ENCODE data around the gene EDN1. TPM values are rescaled to one million over a fixed set of nuclear protein-coding genes. Genes with fewer than 3 reads are reported as not detected.

Gene EDN1
- total and polyA plus RNA-seq, 10 of the 15 experiments (the other 5 are each of a cell fraction or from before 2014, with no cell fraction given) = 2.0 to 6.6 (median 3.1) TPM

DNA sequence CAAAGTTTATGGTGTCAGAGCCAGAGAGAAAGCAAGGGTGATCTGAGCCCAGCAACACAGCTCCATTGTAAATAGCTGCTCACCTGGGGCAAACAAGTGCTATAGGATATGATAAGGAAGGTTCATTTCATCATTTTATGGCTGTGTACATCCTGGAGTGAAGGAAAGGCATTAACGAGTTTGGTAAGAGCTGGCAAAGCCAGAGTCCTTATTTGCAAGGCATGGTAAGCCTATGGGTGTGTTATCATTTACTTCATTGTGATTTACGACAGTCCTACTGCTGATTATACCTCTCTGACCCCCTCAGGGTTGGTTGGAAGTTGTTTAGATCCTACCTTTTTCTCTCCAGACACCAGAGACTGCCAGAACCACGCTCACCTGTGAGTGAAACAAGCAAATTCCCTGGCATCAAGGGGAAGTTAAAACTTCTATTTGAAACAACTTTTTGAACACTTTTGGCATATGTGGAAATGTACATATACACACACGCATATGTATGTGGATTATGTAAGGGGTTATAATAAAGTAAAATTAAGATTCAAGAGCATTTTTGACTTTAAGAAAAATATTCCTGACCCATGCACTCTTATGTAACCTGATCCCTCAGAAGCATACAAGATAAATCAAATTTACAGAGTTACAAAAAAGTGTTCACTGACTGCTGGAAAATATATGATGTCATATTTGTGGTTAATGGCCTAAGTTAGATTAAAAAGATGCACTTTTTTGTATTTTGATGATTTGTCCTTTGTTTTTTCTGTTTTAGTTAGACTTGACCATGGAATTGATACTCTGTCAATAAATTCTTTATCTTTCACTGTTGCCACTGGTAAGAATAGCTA lies 40.4 kb upstream of the EDN1 start:
- no peaks in the 10 kb centered on the region for H3K36me3 ChIP-seq (ENCODE audit: control insufficient read depth in 2 of 2, insufficient read depth in 2 of 2, low read length in 1 of 2)
- no peak for TF ChIP-seq MYC (IDR thresholded peaks at IDR 0.05; ENCODE audit: insufficient read depth, insufficient read length, insufficient replicate concordance, low read length, severe bottlenecking)
- TF ChIP-seq RB1 (IDR thresholded peaks at IDR 0.05; ENCODE audit: borderline replicate concordance) = no peak
- TF ChIP-seq TARDBP (IDR thresholded peaks at IDR 0.05; ENCODE audit: borderline replicate concordance) = no peak
- TF ChIP-seq SMC3 (IDR thresholded peaks at IDR 0.05; ENCODE audit: borderline replicate concordance, low read length) = no peak
- TF ChIP-seq ZNF207 (IDR thresholded peaks at IDR 0.05; ENCODE audit: borderline replicate concordance) = no peak
- no peak for TF ChIP-seq KAT2A (conservative IDR thresholded peaks at IDR 0.05; ENCODE audit: control insufficient read depth, low read depth, low read length)
- TF ChIP-seq, protein P1, sequence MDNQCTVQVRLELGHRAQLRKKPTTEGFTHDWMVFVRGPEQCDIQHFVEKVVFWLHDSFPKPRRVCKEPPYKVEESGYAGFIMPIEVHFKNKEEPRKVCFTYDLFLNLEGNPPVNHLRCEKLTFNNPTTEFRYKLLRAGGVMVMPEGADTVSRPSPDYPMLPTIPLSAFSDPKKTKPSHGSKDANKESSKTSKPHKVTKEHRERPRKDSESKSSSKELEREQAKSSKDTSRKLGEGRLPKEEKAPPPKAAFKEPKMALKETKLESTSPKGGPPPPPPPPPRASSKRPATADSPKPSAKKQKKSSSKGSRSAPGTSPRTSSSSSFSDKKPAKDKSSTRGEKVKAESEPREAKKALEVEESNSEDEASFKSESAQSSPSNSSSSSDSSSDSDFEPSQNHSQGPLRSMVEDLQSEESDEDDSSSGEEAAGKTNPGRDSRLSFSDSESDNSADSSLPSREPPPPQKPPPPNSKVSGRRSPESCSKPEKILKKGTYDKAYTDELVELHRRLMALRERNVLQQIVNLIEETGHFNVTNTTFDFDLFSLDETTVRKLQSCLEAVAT (IDR thresholded peaks at IDR 0.05) = no peak
- TF ChIP-seq RAD51 (IDR thresholded peaks at IDR 0.05) = no peak
- no peak overlapping the region for H3K4me3 ChIP-seq
- H3K9me3 ChIP-seq (replicated peaks; ENCODE audit: control insufficient read depth, insufficient read depth, low read length) = no peaks in the 10 kb centered on the region
- POLR2A ChIA-PET = interaction anchor here (0.6 kb wide), 1 partner anchor 359 kb away, joined by 5 read pairs; no protein-coding TSS in a partner anchor
- BruUV-seq (replicated peaks) = no TSS peak
- H2AFZ ChIP-seq (ENCODE audit: control insufficient read depth, low read depth, low read length) = no peak overlapping the region
- DNase-seq (ENCODE audit: low read depth, low spot score) (no peak), ATAC-seq (no peak), FAIRE-seq (no peak)
- no peak overlapping the region for H3K4me2 ChIP-seq (ENCODE audit: control insufficient read depth, insufficient read depth)
- SMC1A ChIA-PET (ENCODE audit: uncharacterized antibody, unreplicated experiment) = interaction anchor here (0.5 to 1.6 kb wide), 5 partner anchors 10 to 255 kb away, joined by 3 to 7 read pairs (median 3); no protein-coding TSS in a partner anchor
- H3K27me3 ChIP-seq (replicated peaks in 1 of 2; ENCODE audit: control insufficient read depth in 2 of 2, insufficient read depth in 2 of 2, low read length in 1 of 2) = no peaks in the 10 kb centered on the region
- no peak overlapping the region for H3K27ac ChIP-seq (ENCODE audit: control insufficient read depth, insufficient read depth)
- in situ Hi-C loops (cut with MboI) = no loop called here
- no peaks in the 10 kb centered on the region for H3K4me1 ChIP-seq (ENCODE audit: control insufficient read depth, insufficient read depth, low read length)
- H4K20me1 ChIP-seq (ENCODE audit: control insufficient read depth, insufficient read depth) = no peaks in the 10 kb centered on the region
- WGBS (ENCODE audit: insufficient coverage, insufficient replicate concordance, low lambda C conversion rate, missing lambda C conversion rate) = 45% methylated on average over 4 of the region's 4 CpGs
- no peaks in the 10 kb centered on the region for H3K79me2 ChIP-seq (ENCODE audit: control insufficient read depth, insufficient read depth, low read length)
- CTCF ChIA-PET = interaction anchor here (1.0 to 1.4 kb wide), 2 partner anchors 70 to 435 kb away, joined by 3 read pairs; no protein-coding TSS in a partner anchor
- H3K9ac ChIP-seq (ENCODE audit: control insufficient read depth, insufficient read depth, low read length) = no peak overlapping the region
- intact Hi-C loops (cut with micrococcal nuclease; ENCODE audit: unreplicated experiment) = no loop called here
- RAD21 ChIA-PET (ENCODE audit: unreplicated experiment) = no interaction called here
